Stromal cell of bone marrow (primary cell): ENCODE data around the gene ZNF438.
A peak's percentile ranks its signal among the peaks of the same experiment; 100 is the strongest.
"Not testable (repeated sequence)": the region's sequence is repeated elsewhere in the genome, so short reads cannot be mapped to it uniquely, and the experiment has no call there.

Experiments used
- DNase-seq: peaks from one replicate; pipeline ENCODE4 v3.0.0-alpha.2; 2012; ENCODE audit warnings: low read depth

ZNF438 gene

DNA sequence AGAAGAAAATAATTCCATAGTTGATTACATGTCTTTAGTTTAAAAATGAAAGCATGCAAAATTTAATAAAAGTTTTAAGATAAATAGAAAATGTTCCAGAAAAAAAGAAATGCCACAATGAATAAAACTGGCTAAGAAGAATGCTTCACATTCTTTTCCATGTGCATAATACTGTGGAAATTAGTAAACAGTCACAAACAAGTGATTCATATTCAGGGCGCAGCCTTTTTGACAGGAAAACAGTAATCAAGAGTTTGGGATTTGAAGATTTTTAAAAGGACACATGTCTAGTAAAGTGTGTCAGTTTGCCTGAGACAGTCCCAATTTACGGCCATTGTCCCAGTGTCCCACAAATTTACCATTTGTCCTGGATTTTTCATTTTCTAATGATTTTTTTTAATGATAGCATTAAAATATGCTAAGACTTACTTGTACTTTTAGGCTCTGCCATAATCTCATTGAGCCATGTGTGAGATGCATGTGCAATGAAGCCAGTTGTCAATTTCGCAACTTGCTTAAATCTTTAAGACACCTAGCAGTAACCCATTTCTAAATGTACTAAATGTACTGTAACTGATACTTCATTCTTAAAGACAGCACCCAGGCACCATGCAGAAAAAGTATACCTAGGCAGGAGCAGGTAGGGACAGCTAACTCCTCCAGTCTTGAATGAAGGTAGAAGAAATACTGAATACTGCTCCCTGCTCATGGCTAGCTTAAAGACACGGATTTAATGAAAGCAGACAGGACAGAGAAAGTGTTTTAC lies 46.9 kb downstream of the ZNF438 start:
- DNase-seq = no peak

DNA sequence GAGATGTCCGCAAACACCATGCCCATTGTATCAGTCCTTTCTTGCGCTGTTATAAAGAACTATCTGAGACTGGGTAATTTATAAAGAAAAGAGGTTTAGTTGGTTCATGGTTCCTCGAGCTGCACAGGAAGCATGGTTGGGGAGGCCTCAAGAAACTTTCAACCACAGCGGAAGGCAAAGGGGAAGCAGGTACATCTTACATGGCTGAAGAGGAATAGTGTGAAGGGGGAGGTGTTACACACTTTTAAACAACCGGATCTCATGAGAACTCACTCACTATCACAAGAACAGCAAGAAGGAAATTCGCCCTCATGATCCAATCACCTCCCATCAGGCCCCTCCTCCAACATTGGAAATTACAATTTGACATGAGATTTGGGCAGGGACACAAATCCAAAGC lies 48.5 kb downstream of the ZNF438 start:
- DNase-seq = not testable (repeated sequence)

DNA sequence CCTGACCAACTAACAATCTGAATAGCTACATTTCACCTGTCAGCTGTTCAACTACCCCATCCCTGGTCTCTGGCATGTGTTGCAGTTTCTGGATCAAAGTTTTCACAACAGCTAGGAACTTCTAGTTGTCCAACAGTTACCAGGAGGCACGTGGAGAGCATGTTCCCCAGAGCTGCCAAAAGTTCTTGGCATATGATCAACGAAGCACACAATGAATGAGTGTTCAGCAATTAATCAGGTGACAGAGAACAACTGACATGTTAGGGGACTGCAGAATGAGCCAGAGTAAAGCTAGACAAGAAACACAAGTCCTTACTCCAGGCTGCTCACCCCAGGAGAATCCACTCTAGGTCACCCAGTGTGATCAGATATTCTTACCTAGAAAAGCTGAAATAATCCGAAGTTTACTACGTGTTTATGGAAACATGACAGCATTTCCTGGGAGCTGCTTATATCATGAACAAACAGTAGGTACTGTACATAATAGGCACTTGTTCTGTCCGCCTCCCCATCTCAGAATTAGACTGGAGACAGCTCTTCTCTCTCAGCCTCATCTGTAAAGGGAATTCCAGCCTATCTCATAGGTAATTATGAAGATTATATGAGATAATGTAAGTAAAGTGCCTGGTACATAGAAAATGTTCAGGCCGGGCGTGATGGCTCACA lies 50.6 kb downstream of the ZNF438 start:
- peak; percentile 50 for DNase-seq

DNA sequence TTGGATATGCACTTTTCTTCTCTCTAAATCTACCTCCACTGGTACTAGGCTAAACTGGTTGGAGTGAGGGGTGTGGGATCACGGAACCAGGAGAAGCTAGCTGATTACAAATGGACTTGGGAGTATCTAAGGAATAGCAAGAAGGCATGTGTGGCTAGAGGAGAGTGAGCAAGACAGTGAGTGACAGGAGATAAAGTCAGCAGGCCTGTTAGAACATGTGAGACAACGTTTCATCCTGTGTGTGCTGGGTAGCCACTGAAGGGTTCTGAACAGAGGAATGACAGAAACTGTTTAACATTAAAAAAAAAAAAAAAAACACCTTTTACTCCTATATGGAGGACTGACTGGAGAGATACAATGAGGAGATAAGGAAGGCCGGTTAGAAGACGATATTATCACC lies 51.7 kb downstream of the ZNF438 start:
- DNase-seq = no peak

DNA sequence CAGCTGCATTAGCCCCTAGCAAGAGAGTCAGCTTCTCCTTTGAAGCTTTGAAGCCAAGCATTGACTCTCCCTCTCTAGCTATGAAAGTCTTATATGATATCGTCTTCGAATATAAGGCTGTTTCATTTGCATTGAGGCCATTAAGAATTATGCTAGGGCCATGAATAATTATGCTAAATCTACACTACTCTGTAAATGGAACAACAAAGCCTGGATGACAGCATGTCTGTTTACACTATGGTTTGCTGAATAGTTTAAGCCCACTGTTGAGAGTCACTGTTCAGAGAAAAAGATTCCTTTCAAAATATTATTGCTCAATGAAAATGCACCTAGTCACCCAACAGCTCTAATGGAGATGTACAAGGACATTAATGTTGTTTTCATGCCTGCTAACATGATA lies 52.8 kb downstream of the ZNF438 start:
- no peak for DNase-seq

DNA sequence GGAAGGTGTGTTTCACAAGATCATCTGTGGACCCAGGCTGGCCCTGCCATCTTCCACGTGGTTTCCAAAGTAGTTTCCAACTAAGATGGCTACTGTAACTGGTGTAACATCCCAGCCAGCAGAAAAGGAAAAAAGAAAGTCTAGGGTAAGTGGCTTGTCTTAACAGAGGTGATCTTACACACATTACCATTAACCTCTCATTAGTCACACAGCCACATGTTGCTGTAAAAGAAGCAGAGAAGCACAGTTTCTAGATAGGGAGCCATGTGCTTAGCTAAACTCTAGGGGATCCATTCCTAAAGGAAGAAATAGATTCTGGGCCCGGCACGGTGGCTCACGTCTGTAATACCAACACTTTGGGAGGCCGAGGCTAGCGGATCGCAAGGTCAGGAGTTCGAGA lies 54.3 kb downstream of the ZNF438 start:
- DNase-seq = no peak

DNA sequence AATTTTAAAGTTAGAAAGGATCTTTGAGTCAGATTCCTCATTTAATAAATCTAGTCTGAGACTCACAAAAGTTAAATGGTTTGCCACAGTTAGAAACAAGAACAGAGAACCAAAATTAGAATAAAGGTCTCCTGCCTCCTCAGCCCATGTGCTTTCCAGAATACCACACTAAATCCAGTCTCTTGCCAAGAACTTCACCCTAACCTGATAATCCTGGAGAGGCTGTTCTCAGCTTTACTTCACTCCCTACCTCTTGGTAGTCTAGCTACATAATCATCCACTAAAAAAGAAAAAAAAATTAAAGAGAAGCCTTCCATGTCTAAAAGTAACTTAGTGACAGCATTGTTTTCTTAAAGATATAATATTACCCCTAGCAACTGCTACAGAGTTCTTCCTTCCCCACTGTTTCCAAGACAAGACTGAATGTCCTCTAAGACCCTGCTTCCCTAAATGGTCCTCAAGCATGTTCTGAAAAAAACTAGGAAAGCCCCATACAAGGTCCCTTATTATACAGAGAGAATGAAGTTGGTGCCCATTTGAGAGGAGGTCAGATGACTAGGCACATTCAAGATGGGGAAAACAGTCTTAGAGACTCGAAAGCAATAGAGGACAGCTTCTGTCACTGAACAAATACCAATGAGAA lies 56.8 kb downstream of the ZNF438 start:
- DNase-seq = no peak

DNA sequence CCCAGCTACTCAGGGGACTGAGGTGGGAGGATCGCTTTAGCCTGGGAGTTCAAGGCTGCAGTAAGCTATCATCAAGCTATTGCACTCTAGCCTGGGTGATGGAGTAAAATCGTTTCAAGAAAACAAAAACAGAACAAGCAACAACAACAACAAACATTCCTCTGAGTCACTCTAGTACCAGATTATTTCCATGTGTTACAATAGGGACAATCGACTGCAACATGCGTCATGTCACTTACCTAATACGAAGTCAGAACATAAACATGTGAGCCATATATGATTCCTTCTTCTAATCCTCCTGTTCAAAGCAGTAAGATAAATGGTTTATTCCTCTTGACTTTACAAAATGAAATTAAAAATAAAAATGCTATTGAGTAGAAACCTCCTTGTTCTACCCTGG lies 57.3 kb downstream of the ZNF438 start:
- DNase-seq = no peak

DNA sequence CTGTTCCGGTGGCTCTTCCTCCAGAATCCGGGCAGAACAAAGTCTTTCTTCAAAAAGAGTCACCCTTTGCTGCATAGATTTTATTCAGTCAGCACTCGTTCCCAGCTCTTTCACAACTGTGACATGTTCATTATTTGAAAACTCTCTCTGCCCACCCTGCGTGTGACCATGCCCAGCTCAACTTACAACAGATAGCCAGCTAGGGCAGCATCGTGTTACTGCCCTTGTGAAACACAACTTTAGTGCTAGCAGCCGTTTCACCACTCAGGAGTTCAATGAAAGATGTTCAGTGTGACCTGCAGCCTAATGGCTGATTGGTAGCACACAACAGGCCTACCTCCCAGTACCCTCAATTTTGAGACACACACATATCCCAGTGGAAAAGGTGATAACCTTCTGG lies 57.9 kb downstream of the ZNF438 start:
- no peak for DNase-seq

DNA sequence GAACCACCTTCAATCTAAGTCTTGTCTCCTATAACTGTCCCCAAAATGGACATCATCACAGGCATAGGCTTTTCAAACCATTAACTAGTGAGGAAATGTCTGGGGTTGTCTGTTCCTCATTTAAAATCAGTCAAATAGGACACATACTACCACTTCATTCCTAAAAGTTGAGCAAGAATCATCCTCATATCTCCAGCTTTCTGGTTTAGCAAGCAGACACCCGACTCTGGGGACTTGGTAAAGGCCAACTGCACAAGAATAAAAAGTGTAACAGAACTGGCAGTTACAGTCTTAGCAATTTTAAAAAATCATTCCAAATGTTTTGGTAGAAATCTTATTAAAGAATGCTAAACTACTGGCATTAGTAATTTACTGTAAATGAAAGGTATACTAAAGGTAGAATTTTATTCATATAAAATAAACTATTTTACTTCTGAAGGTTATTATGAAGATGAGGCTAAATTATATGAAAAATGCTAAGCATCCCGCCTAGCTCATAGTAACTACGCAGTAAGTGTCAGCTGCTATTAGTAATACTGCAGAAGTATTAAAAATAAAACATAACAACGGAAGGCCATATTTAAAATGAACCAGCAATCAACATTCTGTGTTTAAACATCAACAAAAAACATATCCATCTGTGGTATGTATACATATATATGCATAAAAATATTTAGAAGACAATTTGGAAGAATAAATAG lies 60.8 kb downstream of the ZNF438 start:
- peak; percentile 36 for DNase-seq

DNA sequence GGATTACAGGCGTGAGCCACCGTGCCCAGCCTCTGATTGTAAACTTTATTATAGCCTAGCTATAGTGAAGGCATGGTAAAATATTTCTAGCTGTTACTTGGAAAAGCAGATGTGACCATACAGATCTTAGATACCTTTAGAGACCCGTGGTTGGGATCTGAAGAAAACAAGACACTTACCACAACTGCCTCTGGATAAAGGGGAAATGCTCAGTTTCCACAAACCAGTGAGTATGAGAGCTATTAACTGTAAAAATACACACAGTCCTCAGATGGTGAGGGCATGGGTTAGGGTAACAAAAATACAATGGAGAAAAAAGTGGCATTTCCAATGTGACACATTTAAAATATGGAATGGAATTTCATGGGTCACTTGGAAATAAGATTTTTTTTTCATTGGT lies 63.0 kb downstream of the ZNF438 start:
- no peak for DNase-seq

DNA sequence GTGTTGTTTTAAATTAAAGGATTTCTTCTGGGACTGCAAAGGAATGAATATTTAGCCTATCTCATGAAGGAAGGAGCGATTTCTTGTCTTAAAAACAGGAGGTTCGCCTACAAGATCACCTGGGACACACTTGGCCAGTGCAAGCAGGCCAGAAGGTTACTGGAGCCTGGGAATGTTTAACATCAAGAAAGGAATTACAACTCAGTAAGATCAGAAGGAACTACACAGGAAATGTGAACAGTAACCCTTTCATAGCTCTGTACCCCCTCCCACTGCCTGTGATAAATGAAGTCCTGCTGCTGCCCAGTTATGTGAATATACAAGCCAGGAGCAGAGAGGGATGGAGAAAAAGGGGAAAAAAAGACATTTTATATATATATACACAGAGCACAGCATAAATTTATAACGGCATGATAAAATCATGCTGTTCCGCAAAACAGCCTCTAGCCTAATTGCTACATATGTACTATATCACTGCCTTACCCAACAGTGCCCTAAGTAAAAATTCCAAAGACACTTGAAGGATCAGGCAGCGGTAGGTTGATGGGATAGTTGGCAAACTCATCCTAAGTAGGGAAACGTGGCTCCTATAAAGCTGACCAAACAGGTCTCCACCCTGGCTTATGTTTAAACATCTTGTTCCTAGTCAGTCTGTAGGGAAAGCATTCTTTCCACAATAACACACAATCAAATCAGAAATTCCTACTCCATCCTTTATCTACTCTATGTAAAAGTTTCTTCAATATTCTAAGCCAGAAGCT lies 63.8 kb downstream of the ZNF438 start:
- DNase-seq = no peak

DNA sequence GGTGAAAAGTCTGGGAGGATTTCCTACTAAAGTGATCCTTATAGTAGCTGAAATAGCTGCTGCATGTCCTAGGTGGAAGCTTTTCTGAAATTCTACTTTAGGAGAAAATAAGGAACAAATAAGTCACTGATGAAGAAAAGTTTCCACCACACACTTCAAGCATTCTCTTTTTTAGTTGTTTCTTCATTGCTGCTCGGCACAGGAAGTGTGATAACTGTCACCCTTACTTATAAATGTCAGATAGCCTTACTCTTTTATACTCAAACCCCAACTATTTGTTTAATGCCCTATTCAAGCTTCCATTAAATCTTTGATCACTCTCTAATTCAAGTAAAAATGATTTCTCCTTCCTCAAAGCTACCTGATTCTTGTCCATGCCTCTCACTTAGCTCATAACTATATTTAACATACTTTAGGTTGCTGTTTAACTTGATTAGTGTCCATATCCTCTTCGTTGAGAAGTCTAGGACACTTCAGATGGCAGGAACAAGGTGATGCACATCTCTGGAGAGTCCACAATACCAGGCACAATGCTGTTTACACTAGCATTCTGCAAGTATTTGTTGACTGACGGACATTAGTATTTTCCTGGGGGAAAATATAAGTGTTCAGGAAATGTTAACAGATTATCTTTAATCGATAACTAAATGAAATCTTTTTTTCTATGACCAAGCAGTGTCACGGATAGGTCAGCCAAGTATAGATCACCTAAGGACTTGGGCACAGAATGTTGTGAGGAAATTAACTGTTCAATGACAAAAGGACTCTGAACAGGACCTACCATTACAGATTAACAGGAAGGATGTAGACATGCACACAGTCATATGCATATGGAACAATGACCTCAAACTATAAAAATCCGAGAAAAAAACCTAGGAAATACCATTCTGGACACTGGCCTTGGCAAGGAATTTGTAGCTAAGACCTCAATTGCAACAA lies 67.4 kb downstream of the ZNF438 start:
- DNase-seq = no peak

DNA sequence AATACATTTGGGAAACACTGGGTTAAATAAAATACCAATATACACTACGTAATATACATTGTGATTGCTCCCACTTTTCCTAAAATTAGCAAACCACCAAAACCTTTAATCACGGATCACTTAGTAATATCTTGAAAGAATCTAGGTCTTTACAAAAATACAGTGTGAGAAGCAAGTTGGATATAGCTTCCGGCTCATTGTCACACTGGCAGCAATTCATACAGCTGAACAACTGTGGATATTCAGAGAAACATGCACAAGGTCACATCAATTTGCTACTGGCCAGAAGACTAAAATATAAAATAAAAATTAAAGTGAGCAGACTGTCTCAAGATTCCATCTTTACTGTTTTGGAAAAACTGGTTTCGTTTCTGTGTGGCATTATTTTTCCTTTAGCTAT lies 69.1 kb downstream of the ZNF438 start:
- no peak for DNase-seq

DNA sequence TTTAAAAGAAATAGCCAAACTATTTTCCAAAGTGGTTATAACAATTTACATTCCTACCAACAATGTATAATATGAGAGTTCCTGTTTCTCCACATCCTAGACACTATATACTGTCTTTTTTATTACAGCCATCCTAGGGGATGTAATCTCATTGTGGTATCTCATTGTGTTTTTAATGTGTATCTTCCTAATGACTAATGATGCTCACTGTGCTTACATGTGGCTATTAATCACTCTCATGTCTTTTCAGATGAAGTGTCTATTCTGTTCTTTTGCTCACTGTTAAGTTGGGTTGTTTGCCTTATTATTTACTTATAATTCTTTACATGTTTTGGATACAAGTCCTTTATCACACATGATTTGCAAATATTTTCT lies 71.8 kb downstream of the ZNF438 start:
- DNase-seq = no peak

DNA sequence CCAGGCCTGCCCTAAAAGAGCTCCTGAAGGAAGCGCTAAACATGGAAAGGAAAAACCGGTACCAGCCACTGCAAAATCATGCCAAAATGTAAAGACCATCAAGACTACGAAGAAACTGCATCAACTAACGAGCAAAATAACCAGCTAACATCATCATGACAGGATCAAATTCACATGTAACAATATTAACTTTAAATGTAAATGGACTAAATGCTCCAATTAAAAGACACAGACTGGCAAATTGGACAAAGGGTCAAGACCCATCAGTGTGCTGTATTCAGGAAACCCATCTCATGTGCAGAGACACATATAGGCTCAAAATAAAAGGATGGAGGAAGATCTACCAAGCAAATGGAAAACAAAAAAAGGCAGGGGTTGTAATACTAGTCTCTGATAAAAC lies 82.4 kb downstream of the ZNF438 start:
- not testable (repeated sequence) for DNase-seq

DNA sequence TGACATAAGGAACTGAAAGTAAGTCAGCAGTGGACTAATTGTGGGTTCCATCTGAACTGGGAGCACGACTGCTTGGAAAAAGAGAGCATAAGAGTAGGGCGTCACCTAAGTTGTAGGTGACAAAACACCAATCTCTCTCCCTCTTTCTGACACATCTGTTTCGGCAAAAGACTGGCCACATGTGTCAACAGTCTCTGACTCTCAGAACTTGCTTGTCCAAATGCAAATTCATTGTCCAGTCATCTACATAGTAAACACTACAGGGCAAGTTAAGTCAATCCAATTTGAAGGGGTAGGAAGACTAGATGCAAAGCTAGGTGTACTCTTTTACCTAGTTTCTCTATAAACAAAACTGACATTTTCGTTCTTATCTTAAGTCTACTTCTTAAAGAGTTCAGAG lies 87.7 kb downstream of the ZNF438 start:
- DNase-seq = no peak

DNA sequence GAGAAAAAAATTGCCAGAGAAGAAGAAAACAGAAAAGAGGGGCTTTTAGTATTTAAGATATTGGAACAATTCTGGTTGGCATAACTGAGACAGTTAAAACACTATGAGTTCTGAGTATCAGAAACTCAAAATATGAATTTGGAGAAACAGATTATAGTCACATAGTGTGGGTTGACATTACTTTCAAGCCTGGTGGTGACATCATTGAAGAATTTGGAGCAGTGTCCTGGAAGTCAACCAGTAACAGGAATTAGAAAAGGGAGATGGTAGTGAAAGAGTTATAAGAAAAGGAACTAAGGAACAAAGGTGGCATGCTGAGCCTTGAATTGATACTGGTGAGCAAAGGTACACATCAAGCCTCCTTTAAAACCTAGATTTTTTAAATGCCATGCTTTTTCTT lies 88.2 kb downstream of the ZNF438 start:
- no peak for DNase-seq

DNA sequence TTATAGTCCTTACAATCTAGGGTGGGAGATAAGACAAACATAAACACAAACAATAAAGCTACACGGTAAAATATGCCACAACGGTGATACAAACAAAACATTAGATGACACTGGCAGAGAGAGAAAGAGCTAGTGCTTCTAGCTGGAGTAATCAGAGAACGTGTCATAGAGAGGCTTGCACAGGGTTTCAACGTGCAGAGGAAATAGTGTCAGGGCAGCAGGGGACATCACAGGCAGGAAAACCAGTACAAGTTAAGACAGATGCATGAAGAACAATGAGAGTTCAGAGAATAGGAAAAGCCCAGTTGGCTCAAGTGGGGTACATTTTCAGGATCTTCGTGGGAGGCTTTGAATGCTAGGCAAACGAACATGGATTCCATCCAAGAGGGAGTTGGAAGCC lies 91.4 kb downstream of the ZNF438 start:
- no peak for DNase-seq

DNA sequence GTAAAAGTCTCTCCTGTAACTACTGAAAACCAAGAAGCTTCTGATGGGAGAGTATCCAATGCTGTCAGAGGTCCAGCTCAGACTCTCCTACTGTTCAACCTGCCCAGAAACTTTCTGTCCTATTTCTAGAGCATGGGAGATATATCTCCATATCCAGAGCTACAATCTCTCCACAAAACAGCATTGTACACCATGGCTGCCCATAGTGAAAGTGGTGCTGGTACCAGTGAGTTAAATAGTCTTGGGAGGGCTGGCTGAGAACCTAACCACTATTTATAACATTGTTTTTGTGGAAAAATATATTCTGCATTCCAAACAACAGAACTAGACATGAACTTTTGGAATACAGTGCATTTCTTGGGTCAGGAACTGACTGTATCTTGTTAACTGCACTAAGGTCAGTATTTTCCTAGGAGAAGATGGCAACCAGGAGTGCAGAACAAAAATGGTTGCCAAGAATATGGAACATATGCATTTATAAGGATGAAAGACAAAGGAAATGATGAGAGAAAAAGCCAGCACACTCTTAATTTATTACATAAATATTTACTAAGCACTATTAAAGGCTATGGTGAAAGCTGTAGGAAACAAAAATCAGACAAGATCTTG lies 91.9 kb downstream of the ZNF438 start:
- DNase-seq = no peak

DNA sequence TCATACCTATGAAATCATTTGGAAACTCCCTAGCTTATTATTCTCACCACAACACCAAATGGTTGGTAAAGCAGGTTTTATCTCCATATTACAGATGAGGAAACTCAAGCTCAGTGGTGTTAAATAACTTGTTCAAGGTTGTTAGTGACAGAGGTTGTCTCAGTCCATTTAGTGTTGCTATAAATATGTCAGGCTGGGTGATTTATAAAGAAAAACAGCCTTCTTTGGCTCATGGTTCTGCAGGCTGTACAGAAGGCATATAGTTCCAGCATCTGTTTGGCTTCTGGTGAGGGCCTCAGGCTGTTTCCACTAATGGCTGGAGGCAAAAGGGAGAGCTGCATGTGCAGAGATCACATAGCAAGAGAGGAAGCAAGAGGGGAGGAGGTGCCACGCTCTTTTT lies 96.6 kb downstream of the ZNF438 start:
- no peak for DNase-seq
